Ascending aorta (tissue), 2 donors: ENCODE results near the gene CAMKV. TPM values are rescaled to one million over a fixed set of nuclear protein-coding genes. Genes with fewer than 3 reads are reported as not detected.
"Not testable (repeated sequence)": the region's sequence is repeated elsewhere in the genome, so short reads cannot be mapped to it uniquely, and the experiment has no call there.

Experiments used
- DNase-seq, 2 donors: peaks; one replicate each; pipeline ENCODE4 v3.0.0-alpha.2; 2019; ENCODE audit warnings: low spot score in 2 of 2
- H3K27ac ChIP-seq, 2 donors: fragments of 200-600 bp; sonication (generic); one replicate each; pipeline ENCODE4 v1.5.1; 2016 to 2017; ENCODE audit warnings: mild to moderate bottlenecking in 1 of 2
- H3K27me3 ChIP-seq: fragments of 200-600 bp; sonication (generic); one replicate; pipeline ENCODE4 v1.5.1; 2017
- H3K36me3 ChIP-seq, 2 donors: fragments of 200-600 bp; sonication (generic); one replicate each; pipeline ENCODE4 v1.5.1; 2016
- H3K4me1 ChIP-seq, 2 donors: fragments of 200-600 bp; sonication (generic); one replicate each; pipeline ENCODE4 v1.5.1; 2016 to 2017; ENCODE audit warnings: mild to moderate bottlenecking in 1 of 2
- H3K4me3 ChIP-seq, 2 donors: fragments of 200-600 bp; sonication (generic); one replicate each; pipeline ENCODE4 v1.5.1; 2016 to 2017; ENCODE audit warnings: mild to moderate bottlenecking in 1 of 2
- H3K9me3 ChIP-seq, 2 donors: fragments of 200-600 bp; sonication (generic); one replicate each; pipeline ENCODE4 v1.5.1; 2016
- intact Hi-C: fragments of 100-400 bp; cut with DNase I; formaldehyde crosslinking; loops from one replicate; pipeline ENCODE4 v1.15.1; 2023
- total RNA-seq: library from RNA; depleted of rRNA; stranded (reverse); fragments of >200 nt; gene quantifications from one replicate; pipeline ENCODE4 v1.1.0, GENCODE V29; 2016
- TF ChIP-seq, protein P1 (sequence below), 3 experiments: fragments of 200-600 bp in 2 of 3; fragments of 450-650 bp in 1 of 3; sonication (generic) in 2 of 3; IDR thresholded peaks; one replicate each; pipeline ENCODE4 v1.5.1; 2016 to 2019; ENCODE audit warnings: antibody characterized with exemption in 3 of 3, mild to moderate bottlenecking in 1 of 3, moderate library complexity in 1 of 3

The CAMKV gene
- total RNA-seq, 1 donor from 2014 or later: not detected

- Histone ChIP-seq H3K27me3 (no peaks in the 10 kb centered on the region), H3K36me3 (peaks cover 21 to 33% of the 10 kb centered on the region in 2 donors), H3K4me3 (no peak overlapping the region), H3K4me1 (peaks cover 0 to 11% of the 10 kb centered on the region in 2 donors), H3K9me3 (no peaks in the 10 kb centered on the region), H3K27ac (no peak overlapping the region)
- TF ChIP-seq, protein P1, sequence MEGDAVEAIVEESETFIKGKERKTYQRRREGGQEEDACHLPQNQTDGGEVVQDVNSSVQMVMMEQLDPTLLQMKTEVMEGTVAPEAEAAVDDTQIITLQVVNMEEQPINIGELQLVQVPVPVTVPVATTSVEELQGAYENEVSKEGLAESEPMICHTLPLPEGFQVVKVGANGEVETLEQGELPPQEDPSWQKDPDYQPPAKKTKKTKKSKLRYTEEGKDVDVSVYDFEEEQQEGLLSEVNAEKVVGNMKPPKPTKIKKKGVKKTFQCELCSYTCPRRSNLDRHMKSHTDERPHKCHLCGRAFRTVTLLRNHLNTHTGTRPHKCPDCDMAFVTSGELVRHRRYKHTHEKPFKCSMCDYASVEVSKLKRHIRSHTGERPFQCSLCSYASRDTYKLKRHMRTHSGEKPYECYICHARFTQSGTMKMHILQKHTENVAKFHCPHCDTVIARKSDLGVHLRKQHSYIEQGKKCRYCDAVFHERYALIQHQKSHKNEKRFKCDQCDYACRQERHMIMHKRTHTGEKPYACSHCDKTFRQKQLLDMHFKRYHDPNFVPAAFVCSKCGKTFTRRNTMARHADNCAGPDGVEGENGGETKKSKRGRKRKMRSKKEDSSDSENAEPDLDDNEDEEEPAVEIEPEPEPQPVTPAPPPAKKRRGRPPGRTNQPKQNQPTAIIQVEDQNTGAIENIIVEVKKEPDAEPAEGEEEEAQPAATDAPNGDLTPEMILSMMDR (IDR thresholded peaks at IDR 0.05): no peak
- intact Hi-C loops: no loop called here
- no peak for DNase-seq
These were observed 41.4 kb upstream of the CAMKV start for GRCh38 chr3:49911124-49911420.

GRCh38 chr3:49910409-49911123 lies 40.9 kb upstream of the CAMKV start:
- intact Hi-C loops: no loop called here
- H3K27ac ChIP-seq: no peak overlapping the region
- no peak overlapping the region for H3K4me3 ChIP-seq
- no peaks in the 10 kb centered on the region for H3K9me3 ChIP-seq
- peaks cover 0 to 15% of the 10 kb centered on the region in 2 donors for H3K4me1 ChIP-seq
- H3K27me3 ChIP-seq: no peaks in the 10 kb centered on the region
- TF ChIP-seq, protein P1 (IDR thresholded peaks at IDR 0.05): no peak
- peaks cover 21 to 33% of the 10 kb centered on the region in 2 donors for H3K36me3 ChIP-seq
- DNase-seq: no peak

GRCh38 chr3:49908373-49909199 lies 38.9 kb upstream of the CAMKV start:
- no peak for DNase-seq
- TF ChIP-seq, protein P1 (IDR thresholded peaks at IDR 0.05): no peak
- no peak overlapping the region for H3K4me3 ChIP-seq
- H3K36me3 ChIP-seq: peaks cover 21 to 33% of the 10 kb centered on the region in 2 donors
- no peaks in the 10 kb centered on the region for H3K27me3 ChIP-seq
- no peak overlapping the region for H3K27ac ChIP-seq
- H3K4me1 ChIP-seq: peaks cover 0 to 17% of the 10 kb centered on the region in 2 donors
- no peaks in the 10 kb centered on the region for H3K9me3 ChIP-seq
- intact Hi-C loops: no loop called here

DNA sequence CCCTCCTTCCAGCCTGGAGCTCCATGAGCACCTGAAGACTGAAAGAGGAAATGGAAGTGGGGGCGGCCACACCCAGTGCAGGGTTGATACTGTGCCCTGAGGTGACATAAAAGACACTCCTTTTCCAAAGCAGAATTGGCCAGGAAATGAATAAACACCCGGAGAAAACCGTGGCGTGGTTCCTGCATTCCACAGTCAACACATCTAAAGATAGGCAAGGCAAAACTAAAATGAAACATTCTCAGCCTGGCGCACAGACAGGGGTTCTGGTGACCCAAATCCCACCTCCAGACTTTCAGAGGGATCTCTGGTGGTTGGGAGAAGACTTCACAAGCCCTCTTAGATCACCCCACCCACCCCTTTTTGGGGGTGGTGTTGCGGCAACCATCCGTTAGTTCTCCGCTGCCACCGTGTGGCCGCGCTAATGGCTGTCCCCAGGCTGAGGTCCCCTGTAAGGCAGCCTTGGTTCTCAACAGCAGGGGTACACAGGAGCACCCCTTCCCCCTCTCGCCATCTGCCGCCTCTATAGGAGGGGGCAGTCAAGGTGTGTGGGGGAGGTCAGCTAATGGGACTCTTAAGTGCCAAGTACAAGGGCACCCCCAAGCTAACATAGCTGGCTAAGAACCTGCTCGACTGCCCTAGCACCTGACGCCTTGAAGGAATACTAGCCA lies 36.5 kb upstream of the CAMKV start:
- H3K4me1 ChIP-seq: peaks cover 0 to 14% of the 10 kb centered on the region in 2 donors
- H3K27ac ChIP-seq: peak overlapping the region; percentile 50
- H3K9me3 ChIP-seq: no peaks in the 10 kb centered on the region
- no peaks in the 10 kb centered on the region for H3K27me3 ChIP-seq
- TF ChIP-seq, protein P1 (IDR thresholded peaks at IDR 0.05): peak; percentile 60 to 74 (median 63)
- H3K4me3 ChIP-seq: peak overlapping the region; percentile 5 to 53
- peak in 1 of 2 donors; percentile 76 for DNase-seq
- peaks cover 16 to 22% of the 10 kb centered on the region in 2 donors for H3K36me3 ChIP-seq
- intact Hi-C loops: loop anchor here (1.0 to 2.0 kb wide), 3 partner anchors 50 to 104 kb away; partner anchors contain the start of gene TRAIP

GRCh38 chr3:49904448-49904847 lies 34.7 kb upstream of the CAMKV start:
- H3K27ac ChIP-seq, H3K9me3 ChIP-seq, DNase-seq, H3K27me3 ChIP-seq, intact Hi-C loops, H3K36me3 ChIP-seq, H3K4me3 ChIP-seq: not testable (repeated sequence)
- peaks cover 0 to 25% of the 10 kb centered on the region in 2 donors for H3K4me1 ChIP-seq
